GM18507 (cell line): ENCODE data around the gene LPAR1.
"Not testable (repeated sequence)": the region's sequence is repeated elsewhere in the genome, so short reads cannot be mapped to it uniquely, and the experiment has no call there.

Source experiments
- DNase-seq: peaks from one replicate; pipeline ENCODE4 v3.0.0; 2011; ENCODE audit warnings: low read depth; ENCODE audit not compliant: insufficient read length; ENCODE audit errors: extremely low spot score
- FAIRE-seq: peaks from 2 replicates; lab custom pipeline; 2011; peaks lifted over from hg19 to GRCh38; lab: Jason Lieb, UNC

Gene LPAR1

DNA sequence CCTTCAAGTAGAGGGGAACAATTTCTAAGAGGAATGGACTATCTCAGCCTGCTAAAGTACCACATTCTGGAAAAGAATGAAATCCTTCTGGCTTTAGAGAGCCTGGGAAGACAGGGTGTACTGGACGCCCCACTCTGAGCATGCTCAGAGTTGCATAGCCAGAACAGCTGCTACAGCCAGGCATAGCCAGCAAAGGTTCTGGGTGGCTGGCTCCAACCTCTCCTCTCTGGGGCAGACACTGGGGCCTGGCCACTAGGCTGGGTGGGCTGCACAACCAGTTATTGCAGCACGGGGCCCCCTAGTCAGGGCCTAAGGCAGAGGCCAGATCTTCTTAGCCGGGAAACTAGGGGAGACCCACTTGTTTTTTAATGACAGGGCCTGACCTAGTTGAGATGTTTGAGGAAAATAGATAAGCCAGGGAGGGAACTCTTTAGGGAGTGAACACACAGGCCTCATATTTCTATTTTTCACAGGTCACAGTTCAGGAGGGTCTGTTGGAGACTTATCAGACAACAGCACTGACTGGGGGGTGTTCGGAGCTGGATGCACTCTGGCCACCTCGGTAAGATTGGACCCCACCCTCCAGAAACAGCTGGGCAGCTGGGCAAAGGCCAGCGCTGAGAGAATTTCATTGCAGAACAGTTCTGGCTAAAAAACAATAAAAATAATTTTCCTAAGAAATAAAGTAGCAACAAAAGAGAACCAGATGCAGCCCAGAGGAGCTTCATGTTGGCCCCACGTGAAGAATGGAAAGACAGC lies 142.9 kb downstream of the LPAR1 start:
- FAIRE-seq (no peak), DNase-seq (no peak)

DNA sequence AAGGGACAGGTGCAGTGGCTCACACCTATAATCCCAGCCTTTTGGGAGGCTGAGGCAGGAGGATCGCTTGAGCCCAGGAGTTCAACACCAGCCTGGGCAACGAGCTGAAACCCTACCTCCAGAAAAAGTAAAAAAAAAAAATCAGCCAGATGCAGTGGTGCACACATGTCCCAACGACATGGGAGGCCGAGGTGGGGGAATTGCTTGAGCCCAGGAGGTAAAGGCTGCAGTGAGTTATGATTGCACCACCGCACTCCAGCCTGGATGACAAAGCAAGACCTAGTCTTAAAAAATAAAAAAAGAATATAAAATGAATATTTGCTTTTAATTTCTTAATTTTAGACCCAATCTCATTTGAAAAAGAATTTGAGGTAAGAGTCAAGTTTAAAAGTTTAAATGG lies 143.5 kb downstream of the LPAR1 start:
- DNase-seq, result no peak
- no peak for FAIRE-seq

DNA sequence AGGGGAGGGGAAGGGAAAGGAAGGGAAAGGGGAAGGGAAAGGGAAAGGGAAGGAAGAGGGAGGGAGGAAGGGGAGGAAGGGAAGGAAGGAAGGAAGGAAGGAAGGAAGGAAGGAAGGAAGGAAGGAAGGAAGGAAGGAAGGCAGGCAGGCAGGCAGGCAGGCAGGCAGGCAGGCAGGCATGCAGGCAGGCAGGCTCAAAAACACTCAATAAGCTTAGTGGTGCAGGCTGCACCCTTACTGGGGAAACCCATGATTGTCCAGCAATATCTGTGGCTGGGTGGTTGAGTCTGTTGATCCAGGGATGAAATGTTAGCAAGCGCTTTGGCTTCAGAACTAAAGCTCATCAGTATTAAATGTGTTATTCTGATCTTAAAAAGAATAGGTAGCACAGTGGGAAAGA lies 145.6 kb downstream of the LPAR1 start:
- DNase-seq, result no peak
- no peak for FAIRE-seq

DNA sequence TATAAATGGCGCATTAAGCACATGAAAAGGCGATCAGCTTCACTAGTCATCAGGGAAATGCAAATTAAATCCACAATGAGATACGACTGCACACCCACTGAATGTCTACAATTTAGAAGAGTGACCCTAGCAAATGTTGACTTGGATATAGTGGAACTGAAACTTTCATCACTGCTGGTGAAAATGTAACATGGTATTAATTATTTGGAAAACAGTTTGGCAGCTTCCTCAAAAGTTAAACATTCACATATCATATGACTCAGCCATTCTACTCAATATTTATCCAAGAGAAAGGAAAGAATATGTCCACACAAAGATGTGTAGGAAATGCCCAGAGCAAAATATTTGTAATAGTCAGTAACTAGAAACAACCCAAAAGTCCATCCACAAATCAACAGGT lies 146.5 kb downstream of the LPAR1 start:
- DNase-seq, result no peak
- FAIRE-seq, result no peak

DNA sequence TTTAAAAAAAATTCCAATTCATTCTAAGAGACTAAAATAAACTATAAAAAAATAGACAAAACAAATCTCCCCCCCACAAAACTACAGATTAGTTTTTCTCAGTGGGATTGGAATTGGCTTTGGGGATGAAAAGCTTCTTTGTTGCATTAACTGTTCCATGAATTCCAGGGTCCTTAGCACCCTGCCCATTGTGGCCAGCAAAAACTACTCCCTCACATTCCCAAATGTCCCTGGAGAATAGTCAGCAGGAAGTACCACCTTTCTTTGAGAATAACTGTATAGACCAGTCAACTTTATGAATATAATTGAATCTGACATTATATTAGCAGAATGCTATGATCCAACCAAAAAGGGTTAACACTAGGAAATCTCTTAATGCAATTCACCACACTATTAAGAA lies 147.9 kb downstream of the LPAR1 start:
- DNase-seq (no peak), FAIRE-seq (no peak)

DNA sequence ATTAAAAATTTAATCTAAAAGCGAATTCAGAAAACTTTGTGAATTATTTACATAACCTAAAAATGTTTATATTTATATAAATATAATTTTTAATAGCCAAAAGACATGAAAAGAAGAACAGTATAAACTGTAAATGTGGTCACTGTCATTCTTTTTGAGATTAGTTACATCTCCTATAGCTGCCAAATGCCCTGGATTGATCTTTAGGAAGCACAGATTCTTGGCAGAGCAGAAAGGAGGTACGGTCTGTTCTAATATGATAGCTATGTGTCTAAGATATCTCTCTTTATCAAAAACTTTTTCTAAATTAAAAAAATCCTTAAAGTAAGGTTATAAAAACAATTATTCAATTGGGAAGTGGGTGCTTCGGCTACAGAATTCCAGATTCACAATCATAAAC lies 151.0 kb downstream of the LPAR1 start:
- DNase-seq, result no peak
- no peak for FAIRE-seq

DNA sequence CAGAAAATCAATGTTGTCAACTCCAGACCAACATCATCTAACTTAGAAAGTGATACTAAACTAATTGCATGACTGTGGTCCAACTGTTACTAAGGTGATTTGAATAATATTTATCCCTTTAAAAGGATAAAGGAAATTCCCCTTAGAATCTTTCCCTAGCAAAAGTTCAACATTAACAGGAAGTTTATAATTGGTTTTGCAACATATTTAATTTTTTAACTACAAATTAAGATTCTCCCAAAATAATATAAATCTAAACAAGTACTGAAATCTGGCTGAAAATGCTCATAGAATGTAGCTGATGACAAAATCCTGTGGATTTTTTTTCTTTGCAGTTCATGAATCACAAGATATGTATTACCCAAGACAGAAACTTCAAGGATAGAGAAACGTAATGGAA lies 151.4 kb downstream of the LPAR1 start:
- no peak for FAIRE-seq

DNA sequence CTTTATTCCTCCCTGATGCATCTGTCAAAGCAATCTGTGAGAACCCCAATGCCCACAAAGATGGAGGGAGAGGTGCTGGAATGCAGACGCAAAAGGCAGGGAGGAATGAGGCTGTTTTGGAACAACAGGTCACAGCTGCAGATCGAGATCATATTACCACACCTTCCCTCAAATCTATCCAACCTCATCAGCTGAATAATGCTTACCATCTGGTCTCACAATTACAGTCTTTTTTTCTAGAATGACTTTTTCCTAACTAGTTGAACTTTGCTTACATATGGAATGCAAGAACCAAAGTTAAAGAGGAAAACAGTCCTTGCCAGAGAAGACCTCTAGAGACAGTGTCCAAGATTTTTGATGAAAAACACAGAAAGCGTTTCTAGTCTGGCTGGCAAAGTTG lies 158.1 kb downstream of the LPAR1 start:
- FAIRE-seq (no peak), DNase-seq (no peak)

More for the DNA sequence above, 151.4 kb downstream of the LPAR1 start:
- no peak for DNase-seq

DNA sequence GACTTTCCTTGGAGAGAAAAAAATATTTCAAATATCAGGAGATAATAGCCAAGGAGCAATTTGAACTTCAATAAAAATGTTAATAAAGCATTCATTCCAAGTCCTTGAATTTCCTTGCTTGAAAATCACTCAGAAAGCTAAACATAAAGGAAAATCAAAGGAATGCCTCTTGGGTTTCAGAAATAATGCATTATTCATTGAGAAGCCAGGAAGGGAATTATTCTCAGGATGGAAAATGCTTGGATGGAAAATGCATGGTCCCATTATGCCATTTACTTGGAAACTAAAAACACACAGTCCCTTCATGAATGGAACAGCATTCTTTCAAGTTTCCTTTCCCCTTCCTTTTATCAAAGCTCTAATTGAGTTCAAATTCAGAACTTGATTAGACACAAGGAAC lies 160.9 kb downstream of the LPAR1 start:
- DNase-seq (no peak), FAIRE-seq (no peak)

DNA sequence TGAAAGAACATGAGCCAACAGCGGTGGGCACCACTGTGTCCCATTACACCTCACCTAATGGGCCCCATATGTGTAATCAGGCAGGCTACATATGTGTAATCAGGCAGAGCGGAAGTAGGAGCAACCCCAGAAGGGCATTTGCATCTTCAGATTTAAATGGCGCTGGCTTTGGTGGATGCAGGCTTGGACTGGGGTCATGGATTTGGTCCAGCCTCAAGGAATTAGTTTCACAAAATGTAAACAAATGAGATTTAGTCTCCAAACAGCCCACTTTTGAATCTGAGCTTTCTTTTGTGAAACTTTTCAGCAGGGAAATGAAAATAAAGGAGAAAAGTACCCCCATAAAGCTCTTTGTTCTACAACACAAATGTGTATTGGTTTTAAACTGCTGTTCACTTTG lies 161.3 kb downstream of the LPAR1 start:
- no peak for FAIRE-seq
- DNase-seq, result no peak

DNA sequence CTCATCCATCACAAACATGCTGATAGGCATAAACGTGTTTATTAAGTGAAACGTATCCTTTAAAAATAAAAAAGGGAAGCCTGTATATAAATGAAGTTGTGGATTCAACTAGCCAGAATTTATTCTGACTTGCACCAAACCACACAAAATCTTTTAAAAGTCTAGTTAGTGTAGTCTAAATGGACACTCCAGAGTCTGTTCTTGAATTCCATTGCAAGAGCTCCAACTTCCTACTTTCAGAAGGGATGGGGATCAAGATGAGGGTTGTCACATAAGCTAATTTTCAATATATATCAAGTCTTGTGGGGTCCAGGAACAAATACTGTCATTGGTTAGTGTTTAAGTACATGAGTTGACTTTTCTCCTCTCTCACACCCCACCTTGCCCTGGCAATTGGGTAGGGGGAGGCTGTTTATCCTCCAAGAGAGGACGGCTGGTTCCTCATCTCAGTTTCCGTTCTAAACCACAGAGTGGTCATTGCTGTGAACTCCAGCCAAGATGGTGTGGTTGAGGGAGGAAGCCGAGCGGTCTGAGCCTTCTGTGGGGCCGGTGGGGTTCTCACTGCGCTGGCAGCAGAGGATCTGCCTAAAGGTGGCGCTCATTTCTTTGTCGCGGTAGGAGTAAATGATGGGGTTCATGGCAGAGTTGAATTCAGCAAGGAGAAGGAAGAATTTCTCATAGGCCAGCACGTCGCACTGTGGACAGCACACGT lies 163.2 kb downstream of the LPAR1 start:
- FAIRE-seq (no peak), DNase-seq (no peak)

DNA sequence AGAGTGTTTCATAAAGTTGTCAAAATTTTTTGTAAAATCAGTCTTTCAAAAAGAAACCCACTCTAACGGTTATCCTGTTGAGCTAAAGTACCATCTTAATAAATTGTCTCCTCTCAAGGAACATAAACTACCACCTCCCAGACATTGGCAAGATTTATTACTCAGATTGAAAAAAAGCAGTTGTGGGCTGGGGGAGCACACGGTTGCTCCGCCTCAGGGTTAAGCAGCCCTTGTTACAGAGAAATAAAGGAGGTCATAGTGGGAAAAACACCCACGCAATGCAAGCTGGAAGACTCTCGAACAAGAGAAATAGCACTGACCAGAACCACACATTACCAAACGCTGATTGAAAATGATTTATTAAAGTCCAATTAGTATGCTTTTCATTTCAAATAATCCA lies 165.3 kb downstream of the LPAR1 start:
- FAIRE-seq, result no peak
- DNase-seq, result no peak

DNA sequence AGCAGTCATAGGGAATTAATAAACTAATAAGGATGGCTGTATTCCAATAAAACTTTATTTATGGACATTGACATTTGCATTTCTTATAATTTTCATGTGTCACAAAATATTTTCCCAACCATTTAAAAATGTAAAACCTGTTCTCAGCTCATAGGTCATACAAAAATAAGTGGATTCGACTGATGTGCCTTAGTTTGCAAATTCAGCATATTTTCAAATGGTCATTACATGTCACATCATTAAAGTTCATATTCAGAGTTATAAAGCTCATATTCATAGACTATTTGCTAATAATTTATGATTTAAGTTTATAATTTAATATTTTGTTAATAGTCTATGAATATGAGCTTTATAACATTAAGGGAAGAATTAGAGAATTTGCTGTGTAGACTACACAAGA lies 166.5 kb downstream of the LPAR1 start:
- FAIRE-seq, result no peak
- no peak for DNase-seq

DNA sequence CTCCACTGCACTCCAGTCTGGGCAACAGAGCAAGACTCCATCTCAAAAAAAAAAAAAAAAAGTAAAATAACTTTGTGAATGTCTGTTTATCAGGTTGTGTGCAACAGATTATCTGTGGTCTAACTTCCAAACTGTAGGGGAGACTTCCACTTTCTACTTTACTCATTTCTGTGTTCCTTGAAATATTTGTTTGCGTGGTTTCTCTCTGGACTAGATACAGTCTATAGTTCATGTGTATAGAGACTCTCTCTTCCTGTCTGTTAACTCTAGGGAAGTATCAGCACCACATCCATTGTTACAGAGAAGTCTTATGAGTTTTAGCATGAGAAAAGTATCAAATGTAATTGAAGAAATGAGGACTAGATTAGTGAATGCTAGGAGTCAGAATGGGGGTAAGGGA lies 168.3 kb downstream of the LPAR1 start:
- FAIRE-seq, result no peak
- no peak for DNase-seq

DNA sequence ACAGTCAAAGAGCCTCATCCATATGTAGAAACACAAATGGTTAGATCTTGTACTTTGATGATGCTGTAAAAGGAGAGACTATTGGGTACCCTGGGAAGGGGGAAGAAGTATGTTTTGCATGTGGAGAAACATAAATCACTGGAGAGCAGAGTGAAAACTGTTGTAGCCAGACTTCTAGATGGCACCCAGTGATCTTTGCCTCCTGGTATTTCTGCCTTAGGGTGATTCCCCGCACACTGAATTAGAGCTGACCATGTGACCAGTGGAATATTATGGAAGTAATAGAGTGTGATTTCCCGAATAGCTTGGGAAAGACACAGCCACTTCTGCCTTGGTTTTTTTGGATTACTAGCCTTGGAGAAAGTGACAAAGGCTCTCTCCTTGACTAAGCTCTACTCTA lies 174.3 kb downstream of the LPAR1 start:
- no peak for DNase-seq
- no peak for FAIRE-seq

DNA sequence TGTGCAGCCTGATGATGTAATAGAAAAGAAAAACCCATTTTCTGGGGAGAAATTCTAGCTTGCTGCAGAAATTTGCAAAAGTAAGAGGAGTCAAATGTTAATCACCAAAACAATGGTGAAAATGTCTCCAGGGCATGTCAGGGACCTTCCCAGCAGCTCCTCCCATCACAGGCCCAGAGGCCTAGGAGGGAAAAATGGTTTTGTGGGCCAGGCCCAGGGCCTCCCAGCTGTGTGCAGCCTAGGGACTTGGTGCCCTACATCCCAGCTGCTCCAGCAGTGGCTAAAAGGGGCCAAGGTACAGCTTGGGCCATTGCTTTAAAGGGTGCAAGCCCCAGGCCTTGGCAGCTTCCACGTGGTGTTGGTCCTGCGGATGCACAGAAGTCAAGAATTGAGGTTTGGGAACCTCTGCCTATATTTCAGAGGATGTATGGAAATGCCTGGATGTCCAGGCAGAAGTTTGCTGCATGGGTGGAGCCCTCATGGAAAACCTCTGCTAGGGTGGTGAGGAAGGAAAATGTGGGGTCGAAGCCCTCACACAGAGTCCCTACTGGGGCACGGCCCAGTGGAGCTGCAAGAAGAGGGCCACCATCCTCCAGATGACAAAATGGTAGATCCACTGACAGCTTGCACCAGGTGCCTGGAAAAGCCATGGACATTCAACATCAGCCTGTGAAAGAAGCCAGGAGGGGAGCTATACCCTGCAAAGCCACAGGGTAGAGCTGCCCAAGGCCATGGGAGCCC lies 176.7 kb downstream of the LPAR1 start:
- not testable (repeated sequence) for FAIRE-seq, DNase-seq

DNA sequence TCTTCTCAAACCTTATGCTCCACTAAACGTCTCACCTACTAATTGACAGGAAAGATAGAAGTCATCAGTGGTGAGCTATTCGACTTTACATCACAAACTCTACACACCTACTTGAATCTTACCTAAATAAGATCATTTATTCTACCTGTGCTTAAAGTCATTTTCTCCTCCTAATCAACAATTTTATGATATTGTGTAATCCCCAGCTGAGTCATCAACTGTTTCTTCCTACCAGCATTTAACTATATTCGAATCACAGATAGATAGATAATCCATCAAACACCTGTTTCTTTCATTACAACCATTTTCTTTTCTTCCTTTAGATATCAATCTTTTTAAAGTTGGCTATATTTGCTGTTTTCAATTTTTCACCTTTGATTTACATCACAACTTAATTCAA lies 181.5 kb downstream of the LPAR1 start:
- no peak for FAIRE-seq
- no peak for DNase-seq

DNA sequence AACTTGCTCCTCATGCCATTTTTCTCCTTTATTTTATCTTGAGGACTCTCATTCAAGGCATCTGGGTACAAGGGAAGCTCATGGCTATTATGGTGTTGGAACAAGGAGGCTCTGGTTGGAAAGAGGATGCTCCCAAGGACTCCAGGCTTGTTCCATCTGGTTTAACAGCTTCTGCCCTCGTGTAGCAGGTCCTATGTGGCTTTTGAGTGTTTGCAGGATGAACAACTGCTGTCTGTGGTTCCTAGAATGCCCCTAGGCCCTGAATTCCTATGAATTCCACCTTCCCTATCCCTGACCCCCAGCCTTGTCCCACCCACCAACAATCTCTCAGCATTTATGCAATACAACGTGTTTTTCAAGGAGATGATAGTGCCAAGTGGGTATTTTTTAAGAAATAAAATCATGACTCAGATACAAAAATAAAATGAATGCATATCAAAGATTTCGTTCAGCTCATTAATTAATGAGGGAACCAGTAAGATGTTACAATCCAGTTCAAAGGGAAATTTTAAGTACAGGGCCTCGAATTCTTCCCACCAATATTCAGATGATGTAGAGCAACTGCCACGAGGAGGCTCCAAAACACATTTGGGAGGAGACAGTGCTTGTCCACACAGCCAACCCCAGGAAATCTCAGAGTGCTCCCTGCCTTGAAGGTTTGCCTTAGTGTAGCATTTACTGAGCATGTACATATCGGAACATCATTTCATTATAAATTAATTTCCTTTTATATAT lies 187.7 kb downstream of the LPAR1 start:
- FAIRE-seq (no peak), DNase-seq (no peak)

DNA sequence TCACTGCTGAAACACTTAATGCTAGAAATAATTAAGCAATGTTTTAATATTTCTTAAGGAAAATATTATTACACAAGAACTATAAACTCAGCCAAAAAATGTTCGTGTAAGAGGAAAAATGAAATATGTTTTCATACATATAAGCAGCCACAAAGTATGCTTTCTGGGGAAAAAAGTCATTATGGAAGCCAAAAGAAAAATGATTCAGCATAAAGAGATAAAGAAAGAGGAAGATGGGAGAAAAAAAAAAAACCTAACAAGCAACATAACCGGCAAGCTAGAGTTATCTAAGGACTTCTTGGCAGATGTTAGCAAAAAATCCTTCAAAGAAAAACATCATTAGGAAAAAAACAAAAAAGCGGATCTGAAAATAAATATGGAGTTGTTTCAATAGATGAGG lies 190.6 kb downstream of the LPAR1 start:
- DNase-seq, result no peak
- no peak for FAIRE-seq

DNA sequence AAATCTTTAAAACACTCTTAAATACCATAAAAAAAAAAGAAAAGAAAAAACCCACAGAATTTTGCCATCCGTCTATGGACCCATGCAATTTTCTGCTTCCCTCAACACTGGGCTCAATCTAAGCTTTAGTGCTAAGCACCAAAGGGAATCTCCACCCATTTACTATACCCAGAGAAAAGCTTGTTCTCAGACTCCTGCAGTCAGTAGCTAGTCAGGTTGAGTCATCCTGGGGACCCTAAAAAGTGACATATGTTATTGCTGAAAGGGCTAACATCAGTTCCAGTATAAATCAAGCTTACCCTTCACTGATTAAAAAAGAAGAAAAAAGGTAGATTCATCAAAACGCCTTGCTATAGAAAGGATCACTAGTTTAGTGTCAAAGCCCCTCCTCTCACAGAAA lies 192.1 kb downstream of the LPAR1 start:
- no peak for DNase-seq
- FAIRE-seq, result no peak
